A549 (cell line): ENCODE results near the gene TGFBRAP1.

ENCODE experiments used
- CEBPB ChIP-seq, 2 experiments: fragments of >200 bp in 1 of 2; sonication (Bioruptor Twin) in 1 of 2; formaldehyde crosslinking in 1 of 2; IDR thresholded peaks; 2 replicates each; pipeline ENCODE4 v1.6.1; 2012 to 2016
- CTCF ChIP-seq: fragments of >200 bp; sonication (Bioruptor Twin); formaldehyde crosslinking; IDR thresholded peaks from 3 replicates; pipeline ENCODE4 v1.5.1; 2016
- EP300 ChIP-seq, 2 experiments: fragments of >200 bp; sonication (Bioruptor Twin); formaldehyde crosslinking; IDR thresholded peaks; 2 replicates in 1 of 2; 3 replicates in 1 of 2; pipeline ENCODE4 v1.6.1; 2016 to 2017
- FOSL2 ChIP-seq, 2 experiments: fragments of 450-650 bp in 1 of 2; fragments of >200 bp in 1 of 2; sonication (Bioruptor Twin) in 1 of 2; formaldehyde crosslinking; IDR thresholded peaks; 2 replicates each; pipeline versions ENCODE4 v1.5.0 to v1.6.1; 2016 to 2020; ENCODE audit warnings: mild to moderate bottlenecking in 1 of 2, moderate library complexity in 1 of 2
- HMGXB4 ChIP-seq: fragments of 250-450 bp; sonication (Bioruptor Pico); IDR thresholded peaks from 2 replicates; pipeline ENCODE4 v1.5.0; 2021; ENCODE audit warnings: mild to moderate bottlenecking, moderate library complexity, borderline replicate concordance
- HOXB5 ChIP-seq: fragments of 250-450 bp; sonication (Bioruptor Pico); IDR thresholded peaks from 2 replicates; pipeline ENCODE4 v1.5.0; 2020; ENCODE audit warnings: mild to moderate bottlenecking, moderate library complexity
- JUNB ChIP-seq: fragments of >200 bp; sonication (Bioruptor Twin); formaldehyde crosslinking; IDR thresholded peaks from 2 replicates; pipeline ENCODE4 v1.6.1; 2016
- MAX ChIP-seq: IDR thresholded peaks from 2 replicates; pipeline ENCODE4 v1.6.1; 2012
- RAD21 ChIP-seq, 2 experiments: fragments of >200 bp in 1 of 2; sonication (Bioruptor Twin) in 1 of 2; formaldehyde crosslinking in 1 of 2; IDR thresholded peaks in 1 of 2; conservative IDR thresholded peaks in 1 of 2; 2 replicates in 1 of 2; 3 replicates in 1 of 2; pipeline ENCODE4 v1.6.1; 2012 to 2018; ENCODE audit warnings: inconsistent platforms in 1 of 2
- REST ChIP-seq: fragments of 200-600 bp; sonication (generic); IDR thresholded peaks from 2 replicates; pipeline ENCODE4 v1.6.1; 2016; ENCODE audit warnings: antibody characterized with exemption, mild to moderate bottlenecking, moderate library complexity
- USF2 ChIP-seq: fragments of 450-650 bp; IDR thresholded peaks from 2 replicates; pipeline ENCODE4 v1.6.1; 2014; ENCODE audit warnings: antibody characterized with exemption

- TF ChIP-seq CTCF (no peak), JUNB (no peak), REST (no peak), HMGXB4 (CRISPR knock-in tag) (no peak), FOSL2 (IDR thresholded peaks at IDR 0.05) (no peak), FOSL2 (CRISPR knock-in tag; IDR thresholded peaks at IDR 0.05) (no peak), USF2 (no peak), EP300 (IDR thresholded peaks at IDR 0.05) (no peak), CEBPB (IDR thresholded peaks at IDR 0.05) (no peak), HOXB5 (CRISPR knock-in tag) (no peak), MAX (no peak), RAD21 (conservative IDR thresholded peaks at IDR 0.05 in 1 of 2, IDR thresholded peaks at IDR 0.05 in 1 of 2) (no peak)
Measured at GRCh38 chr2:105257981-105258380, 71.6 kb downstream of the TGFBRAP1 start.
